SU-DHL-6 (cell line): ENCODE measurements around the gene ILF2.

ENCODE experiments used
- EZH2phosphoT487 ChIP-seq: fragments of 200-600 bp; sonication (generic), shearing (Covaris generic); conservative IDR thresholded peaks from 2 replicates; pipeline ENCODE4 v1.6.1; 2018; ENCODE audit warnings: mild to moderate bottlenecking, antibody characterized with exemption, low read length, moderate library complexity, mixed read lengths
- TF ChIP-seq, protein P1 (sequence below): fragments of 200-600 bp; sonication (generic); IDR thresholded peaks from one replicate; pipeline ENCODE4 v1.5.1; 2017; ENCODE audit warnings: antibody characterized with exemption, mild to moderate bottlenecking, low read length, moderate library complexity; ENCODE audit not compliant: insufficient read depth, poor library complexity, severe bottlenecking

GRCh38 chr1:153635872-153636271 lies 34.9 kb downstream of the ILF2 start:
- TF ChIP-seq, protein P1, sequence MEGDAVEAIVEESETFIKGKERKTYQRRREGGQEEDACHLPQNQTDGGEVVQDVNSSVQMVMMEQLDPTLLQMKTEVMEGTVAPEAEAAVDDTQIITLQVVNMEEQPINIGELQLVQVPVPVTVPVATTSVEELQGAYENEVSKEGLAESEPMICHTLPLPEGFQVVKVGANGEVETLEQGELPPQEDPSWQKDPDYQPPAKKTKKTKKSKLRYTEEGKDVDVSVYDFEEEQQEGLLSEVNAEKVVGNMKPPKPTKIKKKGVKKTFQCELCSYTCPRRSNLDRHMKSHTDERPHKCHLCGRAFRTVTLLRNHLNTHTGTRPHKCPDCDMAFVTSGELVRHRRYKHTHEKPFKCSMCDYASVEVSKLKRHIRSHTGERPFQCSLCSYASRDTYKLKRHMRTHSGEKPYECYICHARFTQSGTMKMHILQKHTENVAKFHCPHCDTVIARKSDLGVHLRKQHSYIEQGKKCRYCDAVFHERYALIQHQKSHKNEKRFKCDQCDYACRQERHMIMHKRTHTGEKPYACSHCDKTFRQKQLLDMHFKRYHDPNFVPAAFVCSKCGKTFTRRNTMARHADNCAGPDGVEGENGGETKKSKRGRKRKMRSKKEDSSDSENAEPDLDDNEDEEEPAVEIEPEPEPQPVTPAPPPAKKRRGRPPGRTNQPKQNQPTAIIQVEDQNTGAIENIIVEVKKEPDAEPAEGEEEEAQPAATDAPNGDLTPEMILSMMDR: no peak
- no peak for TF ChIP-seq EZH2phosphoT487
